ENCODE measurements around the gene CTF1. TPM values are rescaled to one million over a fixed set of nuclear protein-coding genes. Genes with fewer than 3 reads are reported as not detected.

CTF1 gene
- total RNA-seq, 1 donor from 2014 or later: 5.1 TPM

DNA sequence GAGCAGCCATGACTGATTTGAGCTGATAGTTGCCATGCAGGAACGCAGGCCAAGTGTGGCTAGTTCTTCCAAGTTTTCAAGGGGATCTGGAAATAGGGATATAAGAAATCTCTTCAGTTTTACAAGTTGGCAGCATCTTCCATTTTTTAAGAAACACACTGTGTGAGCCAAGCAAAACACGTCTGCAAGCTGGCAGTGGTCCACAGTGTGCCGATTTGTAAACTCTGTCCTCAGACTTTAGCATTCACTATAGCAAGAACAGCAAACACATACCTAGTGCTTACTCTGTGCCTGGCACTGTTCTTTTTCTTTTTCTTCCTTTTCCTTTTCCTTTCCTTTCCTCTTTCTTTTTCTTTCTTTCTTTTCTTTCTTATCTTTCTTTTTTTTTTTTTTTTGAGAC is 55.3 kb downstream of the CTF1 start:
- Mint-ChIP-seq H3K27me3 (no peaks in the 10 kb centered on the region), H3K4me3 (ENCODE audit: low read depth) (no peak overlapping the region), H3K36me3 (ENCODE audit: insufficient read depth) (no peaks in the 10 kb centered on the region), H3K9me3 (ENCODE audit: low read depth) (no peaks in the 10 kb centered on the region), H3K4me1 (ENCODE audit: low read depth) (peaks cover 15% of the 10 kb centered on the region), H3K27ac (no peak overlapping the region)
- no peak for DNase-seq (ENCODE audit: low spot score, unreplicated experiment)
- TF ChIP-seq, protein P1, sequence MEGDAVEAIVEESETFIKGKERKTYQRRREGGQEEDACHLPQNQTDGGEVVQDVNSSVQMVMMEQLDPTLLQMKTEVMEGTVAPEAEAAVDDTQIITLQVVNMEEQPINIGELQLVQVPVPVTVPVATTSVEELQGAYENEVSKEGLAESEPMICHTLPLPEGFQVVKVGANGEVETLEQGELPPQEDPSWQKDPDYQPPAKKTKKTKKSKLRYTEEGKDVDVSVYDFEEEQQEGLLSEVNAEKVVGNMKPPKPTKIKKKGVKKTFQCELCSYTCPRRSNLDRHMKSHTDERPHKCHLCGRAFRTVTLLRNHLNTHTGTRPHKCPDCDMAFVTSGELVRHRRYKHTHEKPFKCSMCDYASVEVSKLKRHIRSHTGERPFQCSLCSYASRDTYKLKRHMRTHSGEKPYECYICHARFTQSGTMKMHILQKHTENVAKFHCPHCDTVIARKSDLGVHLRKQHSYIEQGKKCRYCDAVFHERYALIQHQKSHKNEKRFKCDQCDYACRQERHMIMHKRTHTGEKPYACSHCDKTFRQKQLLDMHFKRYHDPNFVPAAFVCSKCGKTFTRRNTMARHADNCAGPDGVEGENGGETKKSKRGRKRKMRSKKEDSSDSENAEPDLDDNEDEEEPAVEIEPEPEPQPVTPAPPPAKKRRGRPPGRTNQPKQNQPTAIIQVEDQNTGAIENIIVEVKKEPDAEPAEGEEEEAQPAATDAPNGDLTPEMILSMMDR (IDR thresholded peaks at IDR 0.05; ENCODE audit: unreplicated experiment): no peak

DNA sequence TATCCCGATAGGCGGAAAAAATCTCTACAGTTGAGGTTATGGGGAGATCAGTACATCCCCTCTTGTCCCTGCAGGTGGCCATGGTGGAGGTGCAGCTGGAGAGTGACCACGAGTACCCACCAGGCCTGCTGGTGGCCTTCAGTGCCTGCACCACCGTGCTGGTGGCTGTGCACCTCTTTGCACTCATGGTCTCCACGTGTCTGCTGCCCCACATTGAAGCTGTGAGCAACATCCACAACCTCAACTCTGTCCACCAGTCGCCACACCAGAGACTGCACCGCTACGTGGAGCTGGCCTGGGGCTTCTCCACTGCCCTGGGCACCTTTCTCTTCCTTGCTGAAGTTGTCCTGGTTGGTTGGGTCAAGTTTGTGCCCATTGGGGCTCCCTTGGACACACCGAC is 56.7 kb downstream of the CTF1 start:
- DNase-seq (ENCODE audit: low spot score, unreplicated experiment): no peak
- no peak overlapping the region for H3K27ac Mint-ChIP-seq
- no peaks in the 10 kb centered on the region for H3K9me3 Mint-ChIP-seq (ENCODE audit: low read depth)
- peaks cover 12% of the 10 kb centered on the region for H3K4me1 Mint-ChIP-seq (ENCODE audit: low read depth)
- no peaks in the 10 kb centered on the region for H3K27me3 Mint-ChIP-seq
- H3K36me3 Mint-ChIP-seq (ENCODE audit: insufficient read depth): no peaks in the 10 kb centered on the region
- TF ChIP-seq, protein P1 (IDR thresholded peaks at IDR 0.05; ENCODE audit: unreplicated experiment): no peak
- no peak overlapping the region for H3K4me3 Mint-ChIP-seq (ENCODE audit: low read depth)

Small RNA genes within 50 kb of the gene (microRNA-seq; reads per million reads assigned to microRNA genes)
- gene MIR4519 (ENCODE audit: borderline number of aligned reads, unreplicated experiment) (not detected), gene MIR762 (ENCODE audit: borderline number of aligned reads, unreplicated experiment) (3.6 reads per million)

Other genes starting within 250 kb of the CTF1 start
- 57.6 and 58.7 TPM in 2 replicates for gene PRR14, start 245.7 kb upstream of the CTF1 start, total RNA-seq
- 75.3 and 91.1 TPM in 2 replicates for gene FBRS, start 238.2 kb upstream of the CTF1 start, total RNA-seq
- gene SRCAP, start 197.4 kb upstream of the CTF1 start, total RNA-seq: 103 and 104 TPM in 2 replicates
- 53.5 and 61.8 TPM in 2 replicates for gene PHKG2, start 148.2 kb upstream of the CTF1 start, total RNA-seq
- 19.3 and 22.2 TPM in 2 replicates for gene CFAP119, start 134.6 kb upstream of the CTF1 start, total RNA-seq
- 137 and 155 TPM in 2 replicates for gene RNF40, start 134.3 kb upstream of the CTF1 start, total RNA-seq
- gene ZNF629, start 109.4 kb upstream of the CTF1 start, total RNA-seq: 33.0 and 35.0 TPM in 2 replicates
- gene BCL7C, start 2.5 kb upstream of the CTF1 start, total RNA-seq: 33.2 and 34.2 TPM in 2 replicates
- 65.6 and 66.8 TPM in 2 replicates for gene FBXL19, start 27.0 kb downstream of the CTF1 start, total RNA-seq
- gene ORAI3, start 52.5 kb downstream of the CTF1 start, total RNA-seq: 19.1 and 19.5 TPM in 2 replicates
- 25.4 and 27.7 TPM in 2 replicates for gene SETD1A, start 61.1 kb downstream of the CTF1 start, total RNA-seq
- 4.6 and 5.5 TPM in 2 replicates for gene HSD3B7, start 88.6 kb downstream of the CTF1 start, total RNA-seq
- 1.0 and 1.6 TPM in 2 replicates for gene STX1B, start 114.0 kb downstream of the CTF1 start, total RNA-seq
- gene STX4, start 136.9 kb downstream of the CTF1 start, total RNA-seq: 49.4 and 50.3 TPM in 2 replicates
- 14.3 and 17.5 TPM in 2 replicates for gene ZNF668, start 177.6 kb downstream of the CTF1 start, total RNA-seq
- 28.5 and 32.6 TPM in 2 replicates for gene ZNF646, start 177.8 kb downstream of the CTF1 start, total RNA-seq
- 2.3 and 2.9 TPM in 2 replicates for gene PRSS53, start 192.3 kb downstream of the CTF1 start, total RNA-seq
- gene VKORC1, start 198.2 kb downstream of the CTF1 start, total RNA-seq: 51.0 and 54.8 TPM in 2 replicates
- 40.1 and 41.7 TPM in 2 replicates for gene BCKDK, start 211.8 kb downstream of the CTF1 start, total RNA-seq
- 72.4 and 76.1 TPM in 2 replicates for gene KAT8, start 221.1 kb downstream of the CTF1 start, total RNA-seq
- 107 and 111 TPM in 2 replicates for gene PRSS8, start 239.1 kb downstream of the CTF1 start, total RNA-seq

All from progenitor cell of endocrine pancreas (in vitro differentiated cells).